GM08714 (cell line): Measurements from ENCODE around the gene CLIC3.
A peak's percentile ranks its signal among the peaks of the same experiment; 100 is the strongest.
"Not testable (repeated sequence)": the region's sequence is repeated elsewhere in the genome, so short reads cannot be mapped to it uniquely, and the experiment has no call there.

ENCODE experiments used
- H3K4me3 ChIP-seq: fragments of 200-500 bp; sonication (Bioruptor generic); 2 replicates; pipeline ENCODE4 v1.5.1; 2014; ENCODE audit warnings: mild to moderate bottlenecking, low read length, inconsistent platforms
- ZNF274 ChIP-seq: IDR thresholded peaks from 2 replicates; pipeline ENCODE4 v1.6.1; 2012; ENCODE audit warnings: mild to moderate bottlenecking, low read depth, low read length

The CLIC3 gene

GRCh38 chr9:137034709-137035506 lies 38.5 kb upstream of the CLIC3 start:
- no peak overlapping the region for H3K4me3 ChIP-seq
- no peak for TF ChIP-seq ZNF274

- H3K4me3 ChIP-seq, result no peak overlapping the region
- TF ChIP-seq ZNF274, result no peak
These were observed 37.8 kb upstream of the CLIC3 start for GRCh38 chr9:137034039-137034708.

- not testable (repeated sequence) for H3K4me3 ChIP-seq
These were observed 37.1 kb upstream of the CLIC3 start for GRCh38 chr9:137033481-137033880.

- TF ChIP-seq ZNF274, result no peak
- H3K4me3 ChIP-seq, result no peak overlapping the region
These were observed 36.5 kb upstream of the CLIC3 start for GRCh38 chr9:137032858-137033257.

GRCh38 chr9:137031904-137032640 lies 35.7 kb upstream of the CLIC3 start, which contains the start of gene FUT7:
FUT7 (minus strand) TSS chr9:137032088; CDS start chr9:137031991, 97 bp downstream.
- no peak within 1 kb of the TSS for H3K4me3 ChIP-seq
- TF ChIP-seq ZNF274, result no peak

GRCh38 chr9:137030538-137031527 lies 34.5 kb upstream of the CLIC3 start:
- TF ChIP-seq ZNF274, result no peak
- H3K4me3 ChIP-seq, result no peak overlapping the region

- TF ChIP-seq ZNF274, result no peak
- no peak overlapping the region for H3K4me3 ChIP-seq
These were observed 33.6 kb upstream of the CLIC3 start for GRCh38 chr9:137030006-137030405.

GRCh38 chr9:137029058-137029936 lies 32.9 kb upstream of the CLIC3 start:
- TF ChIP-seq ZNF274, result no peak
- H3K4me3 ChIP-seq, result no peak overlapping the region

GRCh38 chr9:137028263-137029057 lies 32.1 kb upstream of the CLIC3 start:
- H3K4me3 ChIP-seq, result peak overlapping the region; percentile 16; the same call in 1 of the 2 replicates
- TF ChIP-seq ZNF274, result no peak

- no peak for TF ChIP-seq ZNF274
- H3K4me3 ChIP-seq, result peak within 1 kb of the TSS; percentile 16; the same call in 1 of the 2 replicates
These were observed 31.2 kb upstream of the CLIC3 start, which contains the start of gene ABCA2 for GRCh38 chr9:137027369-137028262. ABCA2 (minus strand) TSS chr9:137028237; CDS start chr9:137028140, 97 bp downstream.

GRCh38 chr9:137026828-137027227 lies 30.5 kb upstream of the CLIC3 start:
- no peak for TF ChIP-seq ZNF274
- H3K4me3 ChIP-seq, result no peak overlapping the region

GRCh38 chr9:137026384-137026783 lies 30.0 kb upstream of the CLIC3 start:
- TF ChIP-seq ZNF274, result no peak
- H3K4me3 ChIP-seq, result no peak overlapping the region
